Measurements from ENCODE around the gene TFEB. TPM values are rescaled to one million over a fixed set of nuclear protein-coding genes. Genes with fewer than 3 reads are reported as not detected.

The TFEB gene
- 4.9 and 5.5 TPM in 2 replicates for total RNA-seq
- 6.6 and 8.4 TPM in 2 replicates for polyA plus RNA-seq
- polyA plus RNA-seq (2011; cell fraction: cytosol; rRNA removed) = 3.7 and 4.9 TPM in 2 replicates
- polyA plus RNA-seq (2011; cell fraction: nucleus; rRNA removed) = 3.6 and 4.2 TPM in 2 replicates
- 4.1 and 5.2 TPM in 2 replicates for polyA plus RNA-seq (2012)
- polyA minus RNA-seq = 4.0 and 4.9 TPM in 2 replicates
- polyA minus RNA-seq (2011; cell fraction: cytosol; rRNA and poly(A)+ RNA removed) = 8.7 TPM
- polyA minus RNA-seq (2011; cell fraction: nucleus; rRNA and poly(A)+ RNA removed) = 3.2 TPM in 2 replicates
- Bru-seq, nascent RNA = percentile 30 among the genes with signal in this experiment
- BruChase-seq, experiment 1, labeled RNA remaining after a 6-hour chase = percentile 49 among the genes with signal in this experiment
- BruChase-seq, experiment 2, labeled RNA remaining after a 2-hour chase = percentile 49 among the genes with signal in this experiment
- long read RNA-seq, transcript TFEB-204 (9 exons, 2,331 nt) = major isoform, 7 of 14 reads
- long read RNA-seq, partial matches to known transcripts = 3 of 14 reads
- long read RNA-seq, other reads (novel, unspliced or antisense) = 0 of 14 reads

DNA sequence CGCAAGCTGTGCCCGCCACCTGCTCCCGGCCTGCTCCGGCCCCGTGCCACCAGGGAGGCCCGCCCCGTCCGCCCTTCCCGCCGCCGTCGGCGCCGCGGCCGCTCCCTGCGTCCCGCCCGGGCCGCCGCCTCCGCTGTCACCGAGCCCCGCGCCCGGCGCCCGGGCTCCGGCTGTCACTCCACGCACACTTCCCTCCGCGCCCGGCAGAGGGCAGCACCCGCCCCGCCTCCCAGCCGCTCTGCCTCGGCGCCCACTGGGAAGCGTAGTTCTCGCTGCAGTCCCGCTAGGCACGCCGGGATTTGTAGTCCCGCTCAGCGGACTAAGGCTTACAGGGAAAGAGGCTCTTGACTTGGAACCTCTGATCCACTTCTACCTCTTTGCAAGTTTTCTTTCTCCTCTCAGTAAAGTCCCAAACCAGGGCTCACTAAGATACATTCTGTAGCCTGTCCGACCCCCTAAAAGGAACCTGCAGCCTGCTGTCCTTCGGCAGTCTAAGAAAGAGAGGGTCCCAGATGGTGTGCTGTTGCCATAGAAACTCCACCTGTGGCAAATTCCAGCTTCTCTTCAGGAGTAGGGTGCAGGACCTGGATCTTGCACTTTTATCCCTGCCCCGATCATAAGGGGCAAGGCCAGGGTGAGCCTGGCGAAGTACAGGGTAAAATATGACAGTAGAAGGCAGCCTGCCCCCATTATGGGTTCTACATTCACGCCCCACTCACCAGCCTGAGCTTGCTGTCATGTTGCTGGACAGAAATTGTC is at the start of gene TFEB:
Gene TFEB, minus strand, starts transcription at position 182 of the 759 bp plus-strand sequence. CDS start 44,395 bp downstream, outside the sequence.
- peaks cover 16% of the 10 kb centered on the region for H3K4me1 ChIP-seq (ENCODE audit: control insufficient read depth, extremely low read depth, insufficient read depth, low read length)
- H3K9me1 ChIP-seq (replicated peaks; ENCODE audit: control insufficient read depth, extremely low read depth, insufficient read depth, low read length) = no peaks in the 10 kb centered on the region
- peak within 1 kb of the TSS; percentile 4 for H3K9ac ChIP-seq (replicated peaks; ENCODE audit: extremely low read depth, insufficient read depth, low read length)
- H3K4me2 ChIP-seq (ENCODE audit: insufficient read depth, low read length) = peak within 1 kb of the TSS; percentile 53
- peak within 1 kb of the TSS; percentile 67 for H2AFZ ChIP-seq (ENCODE audit: low read depth, low read length)
- BruUV-seq (replicated peaks) = no TSS peak
- POLR2A ChIA-PET = no interaction called here
- H3K79me2 ChIP-seq (ENCODE audit: control insufficient read depth, insufficient read depth, low read length) = no peaks in the 10 kb centered on the region
- no peaks in the 10 kb centered on the region for H3K27me3 ChIP-seq (ENCODE audit: control insufficient read depth in 2 of 2, insufficient read depth in 2 of 2, low read length in 2 of 2)
- DNase-seq (ENCODE audit: low read depth, low spot score) = peak; percentile 87
- peak; percentile 89 for FAIRE-seq
- H3K36me3 ChIP-seq (ENCODE audit: control insufficient read depth in 2 of 2, extremely low read depth in 1 of 2, insufficient read depth in 2 of 2, low read length in 2 of 2) = no peaks in the 10 kb centered on the region
- intact Hi-C loops (cut with micrococcal nuclease) (loop anchor here (1.0 to 2.0 kb wide), 3 partner anchors 29 to 51 kb away; partner anchors contain the start of gene TOMM6), dilution Hi-C loops (cut with MboI; ENCODE audit: extremely low pct_ligation_motif_present, low sequenced_read_pairs) (no loop called here)
- no peaks in the 10 kb centered on the region for H4K20me1 ChIP-seq (replicated peaks; ENCODE audit: control insufficient read depth, extremely low read depth, insufficient read depth, low read length)
- CTCF ChIA-PET = interaction anchor here (1.2 to 2.5 kb wide), 5 partner anchors 20 to 52 kb away, joined by 4 to 19 read pairs (median 5); partner anchors contain the start of gene TOMM6
- TF ChIP-seq, protein P1, sequence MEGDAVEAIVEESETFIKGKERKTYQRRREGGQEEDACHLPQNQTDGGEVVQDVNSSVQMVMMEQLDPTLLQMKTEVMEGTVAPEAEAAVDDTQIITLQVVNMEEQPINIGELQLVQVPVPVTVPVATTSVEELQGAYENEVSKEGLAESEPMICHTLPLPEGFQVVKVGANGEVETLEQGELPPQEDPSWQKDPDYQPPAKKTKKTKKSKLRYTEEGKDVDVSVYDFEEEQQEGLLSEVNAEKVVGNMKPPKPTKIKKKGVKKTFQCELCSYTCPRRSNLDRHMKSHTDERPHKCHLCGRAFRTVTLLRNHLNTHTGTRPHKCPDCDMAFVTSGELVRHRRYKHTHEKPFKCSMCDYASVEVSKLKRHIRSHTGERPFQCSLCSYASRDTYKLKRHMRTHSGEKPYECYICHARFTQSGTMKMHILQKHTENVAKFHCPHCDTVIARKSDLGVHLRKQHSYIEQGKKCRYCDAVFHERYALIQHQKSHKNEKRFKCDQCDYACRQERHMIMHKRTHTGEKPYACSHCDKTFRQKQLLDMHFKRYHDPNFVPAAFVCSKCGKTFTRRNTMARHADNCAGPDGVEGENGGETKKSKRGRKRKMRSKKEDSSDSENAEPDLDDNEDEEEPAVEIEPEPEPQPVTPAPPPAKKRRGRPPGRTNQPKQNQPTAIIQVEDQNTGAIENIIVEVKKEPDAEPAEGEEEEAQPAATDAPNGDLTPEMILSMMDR (IDR thresholded peaks at IDR 0.05; ENCODE audit: extremely low read depth in 1 of 2, insufficient read depth in 1 of 2, low read depth in 1 of 2, low read length in 2 of 2) = peak; percentile 95 to 99
- TF ChIP-seq JUN (IDR thresholded peaks at IDR 0.05; ENCODE audit: borderline replicate concordance, insufficient read depth, insufficient read length, low read depth) = no peak
- H3K27ac ChIP-seq (ENCODE audit: insufficient read depth, low read depth, low read length) = no peak within 1 kb of the TSS
- H3K9me3 ChIP-seq (replicated peaks; ENCODE audit: control insufficient read depth, insufficient read depth, low read length) = no peaks in the 10 kb centered on the region
- H3K4me3 ChIP-seq (replicated peaks in 1 of 3; ENCODE audit: insufficient read depth in 1 of 3, low read depth in 1 of 3, low read length in 3 of 3) = peak within 1 kb of the TSS; percentile 9 to 70 (median 24)

Data from endothelial cell of umbilical vein (primary cell).